Vagina (tissue), 2 donors: ENCODE results near the gene ARHGAP44. TPM values are rescaled to one million over a fixed set of nuclear protein-coding genes. Genes with fewer than 3 reads are reported as not detected.

Source experiments
- DNase-seq, 2 donors: peaks; one replicate each; pipeline ENCODE4 v3.0.0-alpha.2; 2017; ENCODE audit errors: extremely low spot score in 2 of 2
- H3K27ac ChIP-seq: fragments of 200-600 bp; sonication (generic); one replicate; pipeline ENCODE4 v1.5.1; 2019
- H3K27me3 ChIP-seq: fragments of 200-600 bp; sonication (generic); one replicate; pipeline ENCODE4 v1.5.1; 2019
- H3K36me3 ChIP-seq, 2 donors: fragments of 200-600 bp; sonication (generic); one replicate each; pipeline ENCODE4 v1.5.1; 2017 to 2019
- H3K4me1 ChIP-seq: fragments of 200-600 bp; sonication (generic); one replicate; pipeline ENCODE4 v1.5.1; 2019
- H3K4me3 ChIP-seq, 2 donors: fragments of 200-600 bp; sonication (generic); 1 replicate in 1 of 2; 2 replicates in 1 of 2; pipeline ENCODE4 v1.5.1; 2016 to 2019
- H3K9me3 ChIP-seq: fragments of 200-600 bp; sonication (generic); one replicate; pipeline ENCODE4 v1.5.1; 2019
- CTCF ChIP-seq, 3 experiments: fragments of 450-650 bp in 2 of 3; fragments of 200-600 bp in 1 of 3; sonication (generic) in 1 of 3; IDR thresholded peaks; one replicate each; pipeline ENCODE4 v1.5.1; 2017 to 2019; ENCODE audit warnings: antibody characterized with exemption in 3 of 3, mild to moderate bottlenecking in 2 of 3, moderate library complexity in 2 of 3
- POLR2A ChIP-seq, 2 donors: fragments of 450-650 bp; IDR thresholded peaks; one replicate each; pipeline ENCODE4 v1.6.1; 2017; ENCODE audit warnings: antibody characterized with exemption in 2 of 2, mild to moderate bottlenecking in 2 of 2, moderate library complexity in 2 of 2
- POLR2AphosphoS5 ChIP-seq, 2 donors: sonication (generic); formaldehyde crosslinking; IDR thresholded peaks; one replicate each; pipeline ENCODE4 v1.9.0; 2017; ENCODE audit warnings: antibody characterized with exemption in 2 of 2, mild to moderate bottlenecking in 2 of 2, low read depth in 1 of 2; ENCODE audit not compliant: insufficient read depth in 1 of 2
- intact Hi-C: fragments of 100-400 bp; cut with DNase I; formaldehyde crosslinking; loops from one replicate; pipeline ENCODE4 v1.15.1; 2023
- total RNA-seq: library from RNA; depleted of rRNA; stranded (reverse); fragments of >200 nt; gene quantifications from one replicate; pipeline ENCODE4 v1.2.3, GENCODE V29; 2016

ARHGAP44 gene
- total RNA-seq, 1 donor from 2014 or later, result 3.2 TPM

- H3K4me1 ChIP-seq, result peaks cover 7% of the 10 kb centered on the region
- H3K9me3 ChIP-seq, result no peaks in the 10 kb centered on the region
- intact Hi-C loops, result no loop called here
- no peak for DNase-seq
- no peaks in the 10 kb centered on the region for H3K27me3 ChIP-seq
- no peaks in the 10 kb centered on the region for H3K36me3 ChIP-seq
- H3K4me3 ChIP-seq, result no peak overlapping the region
- no peak for TF ChIP-seq POLR2A (IDR thresholded peaks at IDR 0.05)
- TF ChIP-seq CTCF (IDR thresholded peaks at IDR 0.05), result no peak
- TF ChIP-seq POLR2AphosphoS5 (IDR thresholded peaks at IDR 0.05; ENCODE audit: insufficient read depth in 1 of 2, low read depth in 1 of 2), result no peak
- no peak overlapping the region for H3K27ac ChIP-seq
Observed at GRCh38 chr17:12794919-12795532, 5.7 kb downstream of the ARHGAP44 start.

GRCh38 chr17:12800855-12801365 lies 11.6 kb downstream of the ARHGAP44 start:
- no peaks in the 10 kb centered on the region for H3K4me1 ChIP-seq
- no peak for DNase-seq
- H3K9me3 ChIP-seq, result no peaks in the 10 kb centered on the region
- TF ChIP-seq CTCF (IDR thresholded peaks at IDR 0.05) (no peak), POLR2AphosphoS5 (IDR thresholded peaks at IDR 0.05; ENCODE audit: insufficient read depth in 1 of 2, low read depth in 1 of 2) (no peak), POLR2A (IDR thresholded peaks at IDR 0.05) (no peak)
- H3K4me3 ChIP-seq, result no peak overlapping the region
- no peak overlapping the region for H3K27ac ChIP-seq
- no peaks in the 10 kb centered on the region for H3K27me3 ChIP-seq
- no peaks in the 10 kb centered on the region for H3K36me3 ChIP-seq
- intact Hi-C loops, result no loop called here

- Histone ChIP-seq H3K4me3 (no peak overlapping the region), H3K27ac (no peak overlapping the region), H3K36me3 (no peaks in the 10 kb centered on the region), H3K4me1 (no peaks in the 10 kb centered on the region), H3K9me3 (no peaks in the 10 kb centered on the region), H3K27me3 (no peaks in the 10 kb centered on the region)
- intact Hi-C loops, result no loop called here
- DNase-seq, result no peak
- no peak for TF ChIP-seq POLR2AphosphoS5 (IDR thresholded peaks at IDR 0.05; ENCODE audit: insufficient read depth in 1 of 2, low read depth in 1 of 2)
- TF ChIP-seq POLR2A (IDR thresholded peaks at IDR 0.05), result no peak
- no peak for TF ChIP-seq CTCF (IDR thresholded peaks at IDR 0.05)
Observed at GRCh38 chr17:12806630-12807029, 17.3 kb downstream of the ARHGAP44 start.

GRCh38 chr17:12808723-12809122 lies 19.4 kb downstream of the ARHGAP44 start:
- TF ChIP-seq POLR2AphosphoS5 (IDR thresholded peaks at IDR 0.05; ENCODE audit: insufficient read depth in 1 of 2, low read depth in 1 of 2), result no peak
- TF ChIP-seq CTCF (IDR thresholded peaks at IDR 0.05), result no peak
- TF ChIP-seq POLR2A (IDR thresholded peaks at IDR 0.05), result no peak
- H3K27me3 ChIP-seq, result no peaks in the 10 kb centered on the region
- intact Hi-C loops, result no loop called here

GRCh38 chr17:12812877-12813276 lies 23.6 kb downstream of the ARHGAP44 start:
- DNase-seq, result no peak
- intact Hi-C loops, result no loop called here

More at GRCh38 chr17:12808723-12809122, 19.4 kb downstream of the ARHGAP44 start:
- Histone ChIP-seq H3K9me3 (no peaks in the 10 kb centered on the region), H3K27ac (no peak overlapping the region), H3K4me1 (no peaks in the 10 kb centered on the region), H3K36me3 (no peaks in the 10 kb centered on the region), H3K4me3 (no peak overlapping the region)
- no peak for DNase-seq

More at GRCh38 chr17:12812877-12813276, 23.6 kb downstream of the ARHGAP44 start:
- H3K27ac ChIP-seq, result no peak overlapping the region
- no peaks in the 10 kb centered on the region for H3K36me3 ChIP-seq
- H3K4me3 ChIP-seq, result no peak overlapping the region
- no peaks in the 10 kb centered on the region for H3K27me3 ChIP-seq
- H3K9me3 ChIP-seq, result no peaks in the 10 kb centered on the region
- no peaks in the 10 kb centered on the region for H3K4me1 ChIP-seq
- TF ChIP-seq POLR2A (IDR thresholded peaks at IDR 0.05) (no peak), POLR2AphosphoS5 (IDR thresholded peaks at IDR 0.05; ENCODE audit: insufficient read depth in 1 of 2, low read depth in 1 of 2) (no peak), CTCF (IDR thresholded peaks at IDR 0.05) (no peak)
